Fibroblast of pulmonary artery (primary cell): ENCODE data around the gene ACSBG1.
A peak's percentile ranks its signal among the peaks of the same experiment; 100 is the strongest.

Experiments
- DNase-seq: peaks from one replicate; pipeline ENCODE4 v3.0.0-alpha.2; 2010; ENCODE audit warnings: low read depth
- H3K4me3 ChIP-seq: replicated peaks from 2 replicates; pipeline ENCODE4 v1.5.1; 2011; ENCODE audit warnings: low read depth, mild to moderate bottlenecking, control low read depth, low read length, moderate library complexity
- TF ChIP-seq, protein P1 (sequence below): IDR thresholded peaks from 2 replicates; pipeline ENCODE4 v1.5.1; 2011; ENCODE audit warnings: mild to moderate bottlenecking, control low read depth, low read length, inconsistent platforms; ENCODE audit errors: missing control alignments

The ACSBG1 gene

DNA sequence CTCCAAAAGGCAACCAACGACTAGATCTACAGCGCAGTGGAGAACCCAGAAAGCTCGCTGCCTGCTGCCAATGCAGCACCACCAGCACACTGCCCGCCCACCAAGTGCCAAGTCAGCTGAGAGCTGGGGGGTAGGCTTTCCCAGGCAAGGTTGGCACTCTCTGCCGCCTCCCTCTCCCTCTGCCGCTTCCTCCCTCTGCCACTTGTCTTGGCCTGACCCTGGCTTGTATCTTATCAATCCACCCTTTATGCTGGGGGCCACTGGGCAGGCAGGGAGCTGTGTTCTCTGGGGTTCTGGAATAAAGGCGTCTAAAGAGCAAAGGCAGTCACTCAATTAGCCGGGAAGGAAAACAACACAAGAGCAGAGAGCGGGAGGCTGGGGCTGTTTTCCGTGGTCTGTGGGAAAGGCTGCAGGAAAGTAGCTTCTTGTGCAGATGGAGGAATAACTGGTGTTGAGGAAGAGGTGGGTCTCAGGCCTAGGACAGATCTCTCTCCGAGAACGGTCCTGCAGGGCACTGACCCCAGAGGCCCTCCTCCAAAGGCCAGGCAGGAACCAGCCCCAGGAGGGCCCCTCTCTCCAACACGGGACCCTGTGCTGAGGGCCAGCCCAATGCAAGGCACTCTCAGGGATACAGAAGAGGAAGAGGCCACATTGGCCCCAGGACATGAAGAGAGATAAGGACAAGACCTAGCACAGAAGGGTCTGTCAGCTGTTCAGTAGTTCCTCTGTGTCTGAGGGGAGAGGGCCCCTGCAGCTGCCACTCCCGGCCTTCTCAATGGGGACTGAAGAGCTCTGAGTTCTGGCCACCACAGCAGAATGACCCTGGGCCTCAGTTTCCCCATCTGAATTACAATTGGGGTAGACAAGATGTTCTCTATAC is 30.8 kb downstream of the ACSBG1 start:
- TF ChIP-seq, protein P1, sequence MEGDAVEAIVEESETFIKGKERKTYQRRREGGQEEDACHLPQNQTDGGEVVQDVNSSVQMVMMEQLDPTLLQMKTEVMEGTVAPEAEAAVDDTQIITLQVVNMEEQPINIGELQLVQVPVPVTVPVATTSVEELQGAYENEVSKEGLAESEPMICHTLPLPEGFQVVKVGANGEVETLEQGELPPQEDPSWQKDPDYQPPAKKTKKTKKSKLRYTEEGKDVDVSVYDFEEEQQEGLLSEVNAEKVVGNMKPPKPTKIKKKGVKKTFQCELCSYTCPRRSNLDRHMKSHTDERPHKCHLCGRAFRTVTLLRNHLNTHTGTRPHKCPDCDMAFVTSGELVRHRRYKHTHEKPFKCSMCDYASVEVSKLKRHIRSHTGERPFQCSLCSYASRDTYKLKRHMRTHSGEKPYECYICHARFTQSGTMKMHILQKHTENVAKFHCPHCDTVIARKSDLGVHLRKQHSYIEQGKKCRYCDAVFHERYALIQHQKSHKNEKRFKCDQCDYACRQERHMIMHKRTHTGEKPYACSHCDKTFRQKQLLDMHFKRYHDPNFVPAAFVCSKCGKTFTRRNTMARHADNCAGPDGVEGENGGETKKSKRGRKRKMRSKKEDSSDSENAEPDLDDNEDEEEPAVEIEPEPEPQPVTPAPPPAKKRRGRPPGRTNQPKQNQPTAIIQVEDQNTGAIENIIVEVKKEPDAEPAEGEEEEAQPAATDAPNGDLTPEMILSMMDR, result no peak
- H3K4me3 ChIP-seq, result no peak overlapping the region
- DNase-seq, result no peak

GRCh38 chr15:78201281-78202190 is 32.8 kb downstream of the ACSBG1 start:
- no peak for DNase-seq
- TF ChIP-seq, protein P1, result no peak
- H3K4me3 ChIP-seq, result no peak overlapping the region

DNA sequence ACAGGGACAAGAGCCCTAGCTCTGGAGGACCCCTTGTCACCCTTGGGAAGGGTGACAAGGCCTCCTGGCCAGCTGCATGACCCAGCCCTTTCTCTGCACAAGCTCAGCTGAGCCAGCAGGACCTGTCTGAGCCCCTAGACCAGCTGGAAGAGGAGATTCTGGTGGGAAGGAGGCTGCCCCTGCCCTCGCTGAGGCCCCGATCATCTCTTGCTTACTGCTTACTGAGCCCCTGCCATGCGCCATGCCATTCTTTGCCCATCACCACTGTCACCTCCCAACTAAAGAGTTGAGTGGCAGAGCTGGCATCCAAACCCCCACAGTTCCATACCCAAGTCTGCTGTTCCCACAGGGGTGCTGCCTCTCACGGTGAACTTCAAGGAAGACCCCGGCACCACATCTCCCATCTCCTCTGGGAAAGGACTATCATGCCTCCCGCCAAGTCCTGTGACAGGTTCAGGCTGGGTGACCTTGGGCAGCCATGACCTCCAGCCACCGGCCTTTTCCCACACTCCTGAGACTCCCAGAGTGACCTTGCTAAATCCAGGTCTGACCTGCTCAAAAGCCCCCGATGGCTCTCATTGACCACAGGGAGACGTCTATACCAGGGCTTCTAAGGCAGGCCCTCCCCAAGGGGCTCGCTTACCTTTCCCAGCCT is 34.0 kb downstream of the ACSBG1 start:
- TF ChIP-seq, protein P1, result no peak
- DNase-seq, result no peak
- H3K4me3 ChIP-seq, result no peak overlapping the region

GRCh38 chr15:78197632-78198031 is 36.7 kb downstream of the ACSBG1 start:
- TF ChIP-seq, protein P1, result no peak
- DNase-seq, result no peak
- no peak overlapping the region for H3K4me3 ChIP-seq

GRCh38 chr15:78195735-78196201 is 38.6 kb downstream of the ACSBG1 start:
- peak; percentile 24 for DNase-seq
- no peak overlapping the region for H3K4me3 ChIP-seq
- TF ChIP-seq, protein P1, result peak; percentile 59

GRCh38 chr15:78194568-78194925 is 39.8 kb downstream of the ACSBG1 start:
- H3K4me3 ChIP-seq, result no peak overlapping the region
- TF ChIP-seq, protein P1, result no peak
- no peak for DNase-seq
